Progenitor cell of endocrine pancreas (in vitro differentiated cells): Measurements from ENCODE around the gene RPS29. TPM values are rescaled to one million over a fixed set of nuclear protein-coding genes. Genes with fewer than 3 reads are reported as not detected.
"Not testable (repeated sequence)": the region's sequence is repeated elsewhere in the genome, so short reads cannot be mapped to it uniquely, and the experiment has no call there.

Source experiments
- DNase-seq: peaks from one replicate; pipeline ENCODE4 v3.0.0; 2021; ENCODE audit warnings: low spot score; ENCODE audit not compliant: unreplicated experiment
- H3K27ac Mint-ChIP-seq: 2 replicates; pipeline ENCODE4 v1.8.0; 2021; ENCODE audit warnings: mild to moderate bottlenecking, moderate library complexity, mixed read lengths
- H3K27me3 Mint-ChIP-seq: 2 replicates; pipeline ENCODE4 v1.8.0; 2021; ENCODE audit warnings: mixed read lengths
- H3K36me3 Mint-ChIP-seq: 2 replicates; pipeline ENCODE4 v1.8.0; 2022; ENCODE audit warnings: mixed read lengths; ENCODE audit not compliant: insufficient read depth
- H3K4me1 Mint-ChIP-seq: 2 replicates; pipeline ENCODE4 v1.8.0; 2021; ENCODE audit warnings: low read depth, mixed read lengths
- H3K4me3 Mint-ChIP-seq: 2 replicates; pipeline ENCODE4 v1.8.0; 2021; ENCODE audit warnings: low read depth, mild to moderate bottlenecking, moderate library complexity, mixed read lengths
- H3K9me3 Mint-ChIP-seq: 2 replicates; pipeline ENCODE4 v1.8.0; 2021; ENCODE audit warnings: low read depth, mixed read lengths
- CTCF ChIP-seq: fragments of 200-600 bp; sonication (generic); IDR thresholded peaks from one replicate; pipeline ENCODE4 v1.5.0; 2021; ENCODE audit warnings: antibody characterized with exemption, mild to moderate bottlenecking; ENCODE audit not compliant: unreplicated experiment
- total RNA-seq: library from RNA; stranded (reverse); gene quantifications from 2 replicates; pipeline ENCODE4 v1.2.1, GENCODE V29; 2021

Gene RPS29
- total RNA-seq, 1 donor from 2014 or later: 1,117 TPM

GRCh38 chr14:49589387-49589786 lies 3.2 kb upstream of the RPS29 start:
- Mint-ChIP-seq H3K27me3 (no peaks in the 10 kb centered on the region), H3K9me3 (no peaks in the 10 kb centered on the region), H3K36me3 (peaks cover 2% of the 10 kb centered on the region), H3K27ac (no peak overlapping the region), H3K4me3 (no peak overlapping the region), H3K4me1 (peaks cover 8% of the 10 kb centered on the region)
- no peak for DNase-seq
- no peak for TF ChIP-seq CTCF

- no peaks in the 10 kb centered on the region for H3K27me3 Mint-ChIP-seq
- peaks cover 20% of the 10 kb centered on the region for H3K36me3 Mint-ChIP-seq
- H3K27ac Mint-ChIP-seq: peak overlapping the region; percentile 100
- H3K9me3 Mint-ChIP-seq: no peaks in the 10 kb centered on the region
- peaks cover 17% of the 10 kb centered on the region for H3K4me1 Mint-ChIP-seq
- DNase-seq: no peak
- H3K4me3 Mint-ChIP-seq: peak overlapping the region; percentile 94
- TF ChIP-seq CTCF: peak; percentile 93
Measured at GRCh38 chr14:49586673-49587460, 687 bp upstream of the RPS29 start.

GRCh38 chr14:49584981-49585640 lies 1.1 kb downstream of the RPS29 start:
- not testable (repeated sequence) for DNase-seq, H3K9me3 Mint-ChIP-seq, H3K27me3 Mint-ChIP-seq
- Mint-ChIP-seq H3K4me1 (peaks cover 20% of the 10 kb centered on the region), H3K4me3 (peak overlapping the region; percentile 94), H3K36me3 (peaks cover 25% of the 10 kb centered on the region), H3K27ac (peak overlapping the region; percentile 100)

- no peak for DNase-seq
- Mint-ChIP-seq H3K4me1 (peaks cover 20% of the 10 kb centered on the region), H3K4me3 (peak overlapping the region; percentile 94), H3K27me3 (no peaks in the 10 kb centered on the region), H3K27ac (peak overlapping the region; percentile 100), H3K36me3 (peaks cover 25% of the 10 kb centered on the region), H3K9me3 (no peaks in the 10 kb centered on the region)
- TF ChIP-seq CTCF: no peak
Measured at GRCh38 chr14:49584058-49584457, 2.1 kb downstream of the RPS29 start.

GRCh38 chr14:49583629-49584028 lies 2.6 kb downstream of the RPS29 start:
- peaks cover 25% of the 10 kb centered on the region for H3K36me3 Mint-ChIP-seq
- no peak for DNase-seq
- no peaks in the 10 kb centered on the region for H3K9me3 Mint-ChIP-seq
- peak overlapping the region; percentile 94 for H3K4me3 Mint-ChIP-seq
- no peak for TF ChIP-seq CTCF
- H3K27me3 Mint-ChIP-seq: no peaks in the 10 kb centered on the region
- peaks cover 20% of the 10 kb centered on the region for H3K4me1 Mint-ChIP-seq
- peak overlapping the region; percentile 100 for H3K27ac Mint-ChIP-seq
